HTERT RPE-1 (cell line): ENCODE measurements around the gene ZNF341.

Experiments used
- in situ Hi-C: fragments of 300-500 bp; cut with MboI; formaldehyde crosslinking; loops from 4 replicates; pipeline ENCODE4 v1.14.3; 2020; ENCODE audit warnings: low sequenced_read_pairs

The ZNF341 gene

DNA sequence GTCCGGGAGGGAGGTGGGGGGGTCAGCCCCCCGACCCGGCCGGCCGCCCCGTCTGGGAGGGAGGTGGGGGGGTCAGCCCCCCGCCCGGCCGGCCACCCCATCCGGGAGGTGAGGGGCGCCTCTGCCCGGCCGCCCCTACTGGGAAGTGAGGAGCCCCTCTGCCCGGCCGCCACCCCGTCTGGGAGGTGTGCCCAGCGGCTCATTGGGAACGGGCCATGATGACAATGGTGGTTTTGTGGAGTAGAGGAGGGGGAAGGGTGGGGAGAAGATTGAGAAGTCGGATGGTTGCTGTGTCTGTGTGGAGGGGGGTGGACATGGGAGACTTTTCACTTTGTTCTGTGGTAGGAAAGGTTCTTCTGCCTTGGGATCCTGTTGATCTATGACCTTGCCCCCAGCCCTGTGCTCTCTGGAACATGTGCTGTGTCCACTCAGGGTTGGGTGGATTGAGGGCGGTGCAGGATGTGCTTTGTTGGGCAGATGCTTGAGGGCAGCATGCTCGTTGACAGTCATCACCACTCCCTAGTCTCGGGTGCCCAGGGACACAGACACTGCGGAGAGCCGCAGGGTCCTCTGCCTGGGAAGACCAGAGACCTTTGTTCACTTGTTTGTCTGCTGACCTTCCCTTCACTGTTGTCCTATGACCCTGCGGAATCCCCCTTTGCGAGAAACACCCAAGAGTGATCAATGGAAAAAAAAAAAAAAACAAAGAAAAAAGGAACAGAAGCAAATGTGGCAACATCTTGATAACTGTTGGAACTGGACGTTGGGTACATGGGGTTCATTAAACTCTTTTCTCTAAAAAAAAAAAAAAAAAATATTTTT is 30.0 kb upstream of the ZNF341 start:
- in situ Hi-C loops: no loop called here

DNA sequence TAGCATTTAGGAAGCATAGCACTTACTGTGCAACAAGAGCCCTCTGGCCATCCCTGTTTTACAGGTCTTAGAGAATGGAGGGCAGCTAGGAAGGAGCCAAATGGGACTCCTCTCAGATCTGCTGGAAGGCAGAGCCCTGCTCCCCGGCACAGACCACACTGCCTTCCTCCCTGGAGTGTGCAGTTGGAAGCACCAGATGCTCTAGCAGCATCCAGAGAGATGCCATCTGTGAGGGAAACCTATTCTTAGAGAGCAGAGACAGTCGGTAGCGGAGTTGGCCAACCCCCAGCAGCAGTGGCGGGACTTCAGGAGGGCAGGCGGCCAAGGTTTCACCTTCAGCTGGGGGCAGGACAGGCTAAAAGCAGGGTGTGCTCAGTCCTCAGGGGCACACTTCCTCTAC is 28.9 kb upstream of the ZNF341 start:
- in situ Hi-C loops: no loop called here

DNA sequence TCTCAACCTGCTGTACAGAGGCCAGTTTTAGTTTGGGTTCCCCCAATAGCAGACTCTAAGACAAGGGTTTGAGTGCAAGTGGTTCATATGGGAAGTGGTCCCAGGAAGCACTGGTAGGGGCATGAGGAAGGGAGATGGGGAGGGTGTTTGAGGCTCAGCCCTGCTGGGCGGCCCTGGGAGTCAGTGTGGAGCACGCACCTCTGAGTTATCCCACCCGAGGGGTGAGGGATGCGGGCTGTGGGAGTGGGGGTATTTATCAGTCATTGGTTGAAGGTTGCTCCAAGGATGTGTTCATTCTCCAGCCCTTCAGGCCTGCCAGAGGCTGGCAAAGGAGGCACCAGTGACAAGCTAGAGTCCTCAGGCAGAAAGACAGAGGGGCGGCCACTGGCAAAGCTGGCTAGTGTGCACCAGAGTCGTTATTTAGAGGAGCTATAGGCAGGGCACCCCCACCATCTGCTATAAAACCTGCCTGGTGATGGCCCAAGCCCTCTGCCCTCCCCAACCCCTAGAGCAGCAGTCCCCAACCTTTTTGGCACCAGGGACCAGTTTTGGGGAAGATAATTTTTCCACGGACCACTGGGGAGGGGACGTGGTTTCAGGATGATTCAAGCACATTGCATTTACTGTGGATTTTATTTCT is 28.2 kb upstream of the ZNF341 start:
- in situ Hi-C loops: no loop called here

DNA sequence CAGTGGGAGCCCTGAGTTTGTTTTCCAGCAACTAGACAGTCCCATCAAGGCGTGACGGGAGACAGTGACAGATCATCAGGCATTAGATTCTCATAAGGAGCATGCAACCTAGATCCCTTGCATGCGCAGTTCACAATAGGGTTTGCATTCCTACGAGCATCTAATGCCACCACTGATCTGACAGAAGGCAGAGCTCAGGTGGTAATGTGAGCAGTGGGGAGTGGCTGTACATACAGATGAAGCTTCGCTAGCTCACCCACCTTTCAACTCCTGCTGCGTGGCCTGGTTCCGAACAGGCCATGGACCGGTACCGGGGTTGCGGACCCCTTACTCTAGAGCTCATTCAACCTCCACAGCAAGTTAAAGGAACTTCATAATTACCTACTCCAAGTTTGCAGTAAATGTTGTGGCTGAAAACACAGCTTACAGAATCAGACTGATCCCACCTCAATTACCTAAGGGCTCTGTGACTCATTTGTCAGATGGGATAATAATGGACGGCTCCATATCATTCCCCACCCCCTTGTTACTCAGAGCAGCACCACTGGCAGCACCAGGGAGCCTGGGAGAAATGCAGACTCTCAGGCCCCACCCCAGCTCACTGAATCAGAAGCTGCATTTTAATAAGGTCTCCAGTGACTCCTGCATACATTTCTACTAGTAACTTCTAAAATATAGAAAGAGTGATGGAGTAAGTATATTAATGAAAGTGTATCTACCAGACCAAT is 27.4 kb upstream of the ZNF341 start:
- in situ Hi-C loops: no loop called here

DNA sequence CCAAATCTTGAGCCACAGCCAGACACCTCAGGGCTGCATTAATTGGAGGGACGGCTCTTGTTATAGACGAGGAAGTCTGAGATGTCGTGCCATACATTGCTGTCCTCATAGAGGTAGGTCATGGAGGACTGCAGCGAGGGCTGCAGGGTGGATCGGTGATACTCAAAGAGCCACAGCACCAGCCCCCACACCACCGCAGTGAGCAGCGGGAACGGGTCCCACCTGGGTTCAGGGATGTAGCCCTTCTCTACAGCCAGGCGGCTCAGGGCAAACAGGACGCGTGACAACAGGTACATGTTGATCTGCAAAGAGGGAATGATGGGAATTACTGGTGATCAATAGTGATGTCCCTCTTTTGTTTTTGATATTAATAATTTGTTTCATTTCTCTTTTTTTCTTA is 24.1 kb upstream of the ZNF341 start:
- in situ Hi-C loops: no loop called here

DNA sequence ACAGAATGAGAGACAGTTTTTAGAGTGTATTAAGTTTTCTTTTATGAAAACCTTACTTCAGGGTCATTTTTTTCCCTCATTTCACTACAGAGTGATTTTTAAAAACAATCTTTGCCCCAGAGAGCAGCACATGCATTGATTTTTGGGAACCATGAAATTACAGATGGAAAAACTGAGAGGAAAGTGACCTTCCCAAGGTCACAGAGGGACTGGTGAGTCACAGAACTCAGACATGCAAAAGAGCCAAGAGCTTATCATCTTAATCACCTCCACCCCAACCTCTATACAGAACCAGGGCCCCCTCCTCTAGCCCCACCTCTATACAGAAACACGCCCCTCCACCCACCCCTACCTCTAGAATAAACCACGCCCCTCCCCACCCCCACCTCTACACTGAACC is 22.4 kb upstream of the ZNF341 start:
- in situ Hi-C loops: no loop called here

DNA sequence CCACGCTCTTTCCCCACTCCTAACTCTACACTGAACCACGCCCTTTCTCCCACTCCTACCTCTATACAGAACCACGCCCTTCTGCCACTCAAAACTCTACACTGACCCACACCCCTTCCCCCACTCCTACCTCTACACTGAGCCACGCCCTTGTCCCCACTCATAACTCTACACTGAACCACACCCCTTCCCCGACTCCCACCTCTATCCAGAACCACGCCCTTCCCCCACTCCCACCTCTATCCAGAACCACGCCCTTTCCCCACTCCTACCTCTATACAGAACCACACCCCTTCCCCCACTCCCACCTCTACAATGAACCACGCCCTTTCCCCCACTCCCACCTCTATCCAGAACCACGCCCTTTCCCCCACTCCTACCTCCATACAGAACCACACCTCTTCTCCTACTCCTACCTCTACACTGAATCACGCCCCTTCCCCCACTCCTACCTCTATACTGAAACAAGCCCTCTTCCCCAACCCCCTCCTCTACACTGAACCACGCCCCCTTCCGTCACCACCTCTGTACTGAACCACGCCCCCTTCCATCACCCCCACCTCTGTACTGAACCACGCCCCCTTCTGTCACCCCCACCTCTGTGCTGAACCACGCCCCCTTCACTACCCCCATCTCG is 21.8 kb upstream of the ZNF341 start:
- in situ Hi-C loops: no loop called here

DNA sequence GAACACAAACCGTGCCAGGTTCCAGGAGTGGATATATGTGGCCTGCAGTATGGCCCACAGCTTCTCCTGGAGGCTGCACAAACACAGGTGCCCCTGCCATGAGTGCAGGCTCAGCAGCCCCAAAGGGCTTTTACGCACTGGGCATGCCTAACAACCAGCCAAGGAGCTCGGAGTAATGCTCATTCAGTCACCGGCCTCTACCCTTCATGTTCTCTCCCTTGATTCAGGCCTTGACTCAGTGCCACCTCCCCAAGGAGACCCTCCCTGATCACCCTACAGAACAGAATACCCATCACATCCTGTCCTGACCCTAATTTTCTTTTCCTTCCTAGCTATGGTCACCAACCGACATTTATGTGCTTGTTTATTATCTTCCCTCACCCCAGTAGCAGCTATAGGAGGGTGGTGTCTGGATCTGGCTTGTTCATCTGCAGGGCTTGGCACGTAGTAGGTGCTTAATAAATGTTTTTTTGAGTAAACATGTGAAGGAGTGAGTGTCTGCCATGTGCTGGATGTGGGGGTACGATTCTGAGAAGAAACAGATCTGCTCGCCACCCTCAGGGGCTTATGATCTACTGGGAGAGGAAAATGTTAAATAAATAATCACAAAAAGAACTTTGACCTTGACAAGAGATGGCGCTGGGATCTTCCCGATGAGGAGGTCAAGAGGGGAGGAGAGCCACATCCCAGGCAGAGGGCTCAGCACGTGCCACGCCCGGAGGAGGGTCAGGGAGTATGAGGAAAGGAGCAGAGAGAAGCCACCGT is 20.9 kb upstream of the ZNF341 start:
- in situ Hi-C loops: no loop called here

DNA sequence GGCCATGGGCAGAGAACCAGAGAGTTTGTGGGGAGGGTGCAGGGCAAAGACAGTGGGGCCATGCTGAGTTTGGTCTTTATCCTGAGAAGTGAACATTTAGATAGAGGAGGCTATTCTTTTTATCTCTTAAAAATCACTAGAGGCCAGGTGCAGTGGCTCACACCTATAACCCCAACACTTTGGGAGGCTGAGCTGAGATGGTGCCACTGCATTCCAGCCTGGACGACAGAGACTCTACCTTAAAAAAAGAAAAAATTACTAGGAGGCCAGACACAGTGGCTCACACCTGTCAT is 20.4 kb upstream of the ZNF341 start:
- in situ Hi-C loops: no loop called here

DNA sequence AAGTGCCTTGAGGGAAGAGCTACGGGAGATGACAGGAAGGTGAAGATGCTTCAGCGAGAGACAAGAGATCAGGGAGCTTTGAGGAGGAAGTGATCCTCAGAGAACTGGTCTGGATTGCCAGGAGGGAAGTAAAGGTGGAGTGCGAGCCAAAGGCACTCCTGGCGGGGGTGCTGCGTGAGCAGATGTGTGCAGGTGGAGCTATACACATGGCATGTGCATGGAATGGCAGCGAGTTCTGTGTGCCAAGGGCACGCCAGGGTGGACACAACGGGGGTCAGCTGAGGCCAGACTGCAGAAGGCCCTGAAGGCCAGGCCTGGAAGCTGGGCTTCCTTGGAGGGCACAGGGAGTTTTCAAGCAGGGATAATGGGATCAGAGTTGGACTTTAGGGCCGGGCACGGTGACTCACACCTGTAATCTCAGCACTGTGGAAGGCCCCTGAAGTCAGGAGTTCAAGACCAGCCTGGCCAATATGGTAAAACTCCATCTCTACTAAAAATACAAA is 17.9 kb upstream of the ZNF341 start:
- in situ Hi-C loops: no loop called here

DNA sequence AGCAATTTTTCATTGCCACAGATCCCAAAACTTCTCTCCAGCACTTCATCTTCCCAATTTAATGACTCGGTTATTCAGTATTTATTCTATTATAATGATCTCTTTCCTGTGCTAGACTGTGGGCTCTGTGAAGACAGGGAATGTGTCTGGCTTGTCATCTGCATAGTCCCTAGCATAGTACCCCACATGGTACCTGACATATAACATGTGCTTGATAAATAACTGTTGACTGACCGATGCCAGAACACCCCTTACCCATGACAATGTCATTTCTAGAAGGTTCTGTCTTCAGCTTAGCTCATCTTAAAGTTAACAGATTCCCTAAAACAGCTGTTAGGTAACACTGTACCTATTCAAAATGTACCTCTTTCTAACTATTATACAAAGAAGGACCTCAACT is 15.3 kb upstream of the ZNF341 start:
- in situ Hi-C loops: no loop called here

DNA sequence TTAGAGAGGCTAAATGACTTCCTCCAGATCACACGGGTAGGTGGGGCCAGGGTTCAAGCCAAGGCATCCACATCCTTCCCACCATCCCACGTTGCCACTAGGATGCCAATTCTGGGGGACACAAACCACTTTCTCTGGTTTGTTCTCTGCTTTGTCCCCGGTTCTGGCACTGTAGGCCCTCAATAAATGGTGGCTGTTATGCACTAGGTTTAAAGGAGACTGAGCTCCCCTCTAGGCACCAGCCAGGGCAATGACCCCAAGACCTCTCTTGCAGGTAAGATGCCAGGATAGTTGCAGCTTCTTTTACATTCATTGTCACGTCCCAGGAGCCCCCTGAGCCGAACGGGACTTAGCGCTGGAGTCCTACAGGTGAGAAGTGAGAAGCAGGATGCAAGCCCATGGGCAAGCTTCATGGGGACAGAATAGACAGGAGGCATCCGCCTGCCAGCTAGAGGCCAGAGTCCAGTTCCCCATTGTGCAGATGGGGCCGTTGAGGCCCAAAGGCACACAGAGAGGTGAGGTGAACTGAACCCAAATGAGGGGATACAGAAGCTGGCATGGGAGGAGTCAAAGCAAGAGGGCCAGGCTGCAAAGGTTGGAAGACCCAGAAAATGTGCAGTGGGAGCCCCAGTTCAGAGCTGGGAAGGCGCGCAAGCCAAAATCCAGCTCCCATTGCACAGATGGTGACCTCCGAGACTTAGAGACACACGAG is 12.4 kb upstream of the ZNF341 start:
- in situ Hi-C loops: no loop called here

DNA sequence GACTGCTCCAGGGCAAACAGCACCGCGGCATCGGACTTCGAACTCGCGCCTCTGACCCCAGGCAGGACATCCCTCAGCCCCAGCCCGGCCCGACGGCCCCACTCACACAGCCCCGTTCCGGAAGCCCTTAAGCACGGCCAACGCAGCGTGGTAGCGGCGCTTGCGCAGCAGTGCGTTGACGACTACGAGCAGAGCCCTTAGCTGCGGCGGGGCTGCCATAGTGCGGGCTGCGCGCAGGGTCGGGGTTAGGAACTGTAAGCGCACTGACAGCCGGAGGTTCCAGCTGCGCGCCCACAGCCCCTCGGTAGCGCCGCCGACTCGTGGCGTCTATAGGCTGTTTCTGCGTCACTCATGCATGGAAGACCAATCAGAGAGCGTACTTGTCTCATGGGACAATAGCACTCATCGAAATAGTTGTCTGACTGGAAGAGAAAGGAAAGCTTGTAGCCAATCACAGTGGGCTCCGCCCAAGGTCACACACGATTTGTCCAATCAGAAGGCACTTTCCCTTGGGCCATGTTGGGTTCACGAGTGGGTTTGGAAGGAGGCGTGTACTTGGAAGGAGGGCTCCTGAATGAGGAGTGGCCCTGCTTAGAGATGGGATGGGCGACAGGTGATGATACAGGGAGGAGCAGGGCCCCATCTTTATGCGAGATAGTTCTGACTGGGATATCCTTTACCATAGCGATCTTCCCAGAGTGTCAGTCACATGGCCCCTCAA is 11.6 kb upstream of the ZNF341 start, which contains the start of gene PXMP4:
Gene PXMP4 (minus strand): TSS at position 322 of the 721 bp plus-strand sequence. CDS start 103 bp downstream, at position 219.
- in situ Hi-C loops: no loop called here

DNA sequence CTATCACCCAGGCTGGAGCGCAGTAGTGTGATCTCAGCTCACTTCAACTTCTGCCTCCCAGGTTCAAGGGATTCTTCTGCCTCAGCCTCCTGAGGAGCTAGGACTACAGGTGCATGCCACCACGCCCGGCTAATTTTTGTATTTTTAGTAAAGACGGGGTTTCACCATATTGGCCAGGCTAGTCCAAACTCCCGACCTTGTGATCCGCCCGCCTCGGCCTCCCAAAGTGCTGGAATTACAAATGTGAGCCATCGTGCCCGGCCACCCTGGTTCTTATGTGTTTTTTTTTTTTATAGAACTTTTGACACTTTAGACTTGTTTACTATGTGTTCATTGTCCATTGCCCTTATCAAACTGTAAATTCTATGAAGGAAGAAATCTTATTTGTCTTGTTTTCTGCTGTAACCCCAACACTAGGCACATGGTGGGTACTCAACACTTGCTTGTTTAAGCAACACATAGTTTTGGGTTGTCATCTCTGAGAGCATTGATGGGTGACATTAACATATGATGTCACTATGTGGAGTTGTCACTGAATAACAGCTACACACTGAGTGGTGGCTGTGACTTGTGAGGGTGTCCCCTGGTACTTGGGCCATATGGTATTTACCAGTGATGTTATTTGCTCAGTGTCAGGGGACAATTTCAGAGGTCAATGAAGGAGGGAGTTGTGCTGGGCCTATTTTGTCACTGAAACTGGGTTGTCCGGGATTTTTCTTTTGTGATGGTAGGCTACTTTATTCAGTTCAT is 10.2 kb upstream of the ZNF341 start:
- in situ Hi-C loops: no loop called here

DNA sequence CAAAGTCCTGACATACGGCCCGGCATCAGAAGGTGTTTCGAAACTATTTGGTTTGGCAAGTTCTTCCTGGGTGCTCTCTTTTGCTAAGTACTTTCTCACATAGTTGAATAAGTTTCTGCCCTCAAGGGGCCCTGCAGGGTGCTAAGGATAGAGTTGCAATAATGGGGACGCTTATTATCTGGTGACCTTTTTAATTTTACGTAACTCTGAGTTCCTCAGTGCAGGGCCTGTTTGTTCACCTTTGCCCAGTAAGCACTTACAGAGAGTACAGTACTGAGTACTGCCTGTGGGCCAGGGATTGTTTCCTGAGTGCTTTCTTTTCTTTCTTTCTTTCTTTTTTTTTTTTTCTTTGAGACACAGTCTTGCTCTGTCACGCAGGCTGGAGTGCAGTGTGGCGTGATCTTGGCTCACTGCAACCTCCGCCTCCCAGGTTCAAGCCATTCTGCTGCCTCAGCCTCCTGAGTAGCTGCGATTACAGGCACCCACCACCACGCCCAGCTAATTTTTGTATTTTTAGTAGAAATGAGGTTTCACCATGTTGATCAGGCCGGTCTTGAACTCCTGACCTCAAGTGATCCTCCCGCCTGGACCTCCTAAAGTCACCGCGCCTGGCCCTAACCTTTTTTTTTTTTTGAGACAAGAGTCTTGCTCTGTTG is 7.2 kb upstream of the ZNF341 start:
- in situ Hi-C loops: no loop called here

DNA sequence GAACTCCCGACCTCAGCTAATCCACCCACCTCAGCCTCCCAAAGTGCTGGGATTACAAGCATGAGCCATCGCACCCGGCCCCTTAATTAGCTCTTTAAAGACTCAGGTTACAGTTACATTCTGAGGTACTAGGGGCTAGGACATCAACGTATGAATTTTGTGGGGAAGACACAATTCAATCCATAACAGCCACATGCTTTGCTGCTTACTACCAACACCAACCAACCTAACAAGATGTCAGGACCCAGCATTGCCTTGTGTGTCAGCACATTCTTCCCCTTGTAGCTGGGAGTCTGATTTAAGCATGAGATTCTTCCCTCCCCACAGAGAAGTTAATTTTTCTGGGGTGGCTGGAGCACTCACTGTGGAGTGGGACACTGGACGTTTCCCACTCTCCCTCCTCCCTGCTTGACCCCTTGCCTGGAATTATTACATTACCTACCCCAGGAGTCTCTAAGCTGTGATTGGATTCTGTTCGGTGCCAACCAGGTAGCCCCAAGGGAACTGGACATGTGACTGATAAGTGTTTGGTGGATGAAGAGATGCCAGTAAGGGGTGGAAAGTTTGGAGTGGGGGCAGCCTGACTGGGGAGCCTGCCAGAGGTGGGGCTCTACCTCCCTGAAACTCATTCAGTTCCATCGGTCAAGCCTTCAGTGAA is 6.1 kb upstream of the ZNF341 start:
- in situ Hi-C loops: no loop called here

DNA sequence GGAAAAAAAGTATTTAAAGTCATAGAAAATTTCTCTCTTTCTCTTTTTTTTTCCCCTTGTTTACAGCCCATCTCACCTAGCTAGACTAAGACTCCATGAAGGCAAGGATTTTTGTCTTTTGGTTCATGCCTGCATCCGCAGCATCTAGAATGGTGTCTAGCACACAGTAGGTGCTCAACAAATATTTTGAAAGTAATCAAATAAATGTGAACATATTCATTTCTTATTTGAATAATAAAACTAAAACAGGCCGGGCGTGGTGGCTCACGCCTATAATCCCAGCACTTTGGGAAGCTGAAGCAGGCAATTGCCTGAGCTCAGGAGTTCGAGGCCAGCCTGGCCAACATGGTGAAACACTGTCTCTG is 4.7 kb upstream of the ZNF341 start:
- in situ Hi-C loops: no loop called here

DNA sequence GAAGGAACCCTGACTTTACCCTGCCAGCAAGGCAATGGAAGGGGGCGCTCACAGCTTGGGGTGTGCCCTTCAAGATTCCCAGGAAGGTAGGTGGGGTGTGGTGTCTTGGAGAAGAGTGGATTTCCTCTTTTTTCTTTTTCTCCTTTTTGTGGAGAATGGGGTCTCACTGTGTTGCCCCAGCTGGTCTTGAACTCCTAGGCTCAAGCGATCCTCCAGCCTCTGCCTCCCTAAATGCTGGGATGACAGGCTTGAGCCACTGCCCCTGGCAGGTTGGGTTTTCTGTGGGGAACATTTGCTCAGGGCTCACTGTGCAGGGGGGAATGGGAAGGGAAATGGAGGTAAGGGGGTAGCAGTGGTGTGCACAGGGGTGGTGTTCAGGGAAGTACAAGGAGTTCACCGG is 4.0 kb upstream of the ZNF341 start:
- in situ Hi-C loops: no loop called here
